Medulla oblongata (tissue), 1 donor: Measurements from ENCODE around the gene PPP2R5A.
"Not testable (repeated sequence)": the region's sequence is repeated elsewhere in the genome, so short reads cannot be mapped to it uniquely, and the experiment has no call there.

Experiments used
- DNase-seq: peaks from one replicate; pipeline ENCODE4 v3.0.0-alpha.2; 2015; ENCODE audit errors: extremely low spot score

PPP2R5A gene

GRCh38 chr1:212297338-212297737 is 12.1 kb downstream of the PPP2R5A start:
- DNase-seq: no peak

GRCh38 chr1:212301580-212301979 is 16.4 kb downstream of the PPP2R5A start:
- no peak for DNase-seq

GRCh38 chr1:212302745-212303383 is 17.7 kb downstream of the PPP2R5A start:
- no peak for DNase-seq

GRCh38 chr1:212305342-212305741 is 20.1 kb downstream of the PPP2R5A start:
- no peak for DNase-seq

- not testable (repeated sequence) for DNase-seq
Measured at GRCh38 chr1:212305984-212306452, 20.8 kb downstream of the PPP2R5A start.

GRCh38 chr1:212309967-212310366 is 24.8 kb downstream of the PPP2R5A start:
- DNase-seq: no peak

- no peak for DNase-seq
Measured at GRCh38 chr1:212310383-212310782, 25.2 kb downstream of the PPP2R5A start.

GRCh38 chr1:212311836-212312497 is 26.8 kb downstream of the PPP2R5A start:
- DNase-seq: no peak

GRCh38 chr1:212313616-212314015 is 28.4 kb downstream of the PPP2R5A start:
- no peak for DNase-seq

- DNase-seq: no peak
Measured at GRCh38 chr1:212315184-212315583, 30.0 kb downstream of the PPP2R5A start.

GRCh38 chr1:212315907-212316306 is 30.7 kb downstream of the PPP2R5A start:
- DNase-seq: peak; percentile 42

- no peak for DNase-seq
Measured at GRCh38 chr1:212317916-212318315, 32.7 kb downstream of the PPP2R5A start.

GRCh38 chr1:212321031-212321430 is 35.8 kb downstream of the PPP2R5A start:
- DNase-seq: not testable (repeated sequence)

GRCh38 chr1:212323066-212323465 is 37.9 kb downstream of the PPP2R5A start:
- no peak for DNase-seq

GRCh38 chr1:212326541-212326940 is 41.3 kb downstream of the PPP2R5A start:
- no peak for DNase-seq

- DNase-seq: no peak
Measured at GRCh38 chr1:212328248-212328647, 43.0 kb downstream of the PPP2R5A start.

- no peak for DNase-seq
Measured at GRCh38 chr1:212329105-212329504, 43.9 kb downstream of the PPP2R5A start.

- DNase-seq: no peak
Measured at GRCh38 chr1:212341090-212341489, 55.9 kb downstream of the PPP2R5A start.

GRCh38 chr1:212344905-212345304 is 59.7 kb downstream of the PPP2R5A start:
- DNase-seq: no peak

- DNase-seq: no peak
Measured at GRCh38 chr1:212346601-212347000, 61.4 kb downstream of the PPP2R5A start.

GRCh38 chr1:212351588-212352362 is 66.6 kb downstream of the PPP2R5A start:
- DNase-seq: no peak

- no peak for DNase-seq
Measured at GRCh38 chr1:212353181-212353580, 68.0 kb downstream of the PPP2R5A start.

- no peak for DNase-seq
Measured at GRCh38 chr1:212354464-212354863, 69.3 kb downstream of the PPP2R5A start.
